Measurements from ENCODE around the gene IRF7.

- TF ChIP-seq CTCF (IDR thresholded peaks at IDR 0.05) (no peak), EP300 (IDR thresholded peaks at IDR 0.05) (no peak), POLR2A (IDR thresholded peaks at IDR 0.05) (no peak)
Observed at GRCh38 chr11:655036-655726, 39.4 kb upstream of the IRF7 start.

Data from tibial nerve (tissue), 4 donors.